GM12878 (cell line): ENCODE measurements around the gene GGACT. TPM values are rescaled to one million over a fixed set of nuclear protein-coding genes. Genes with fewer than 3 reads are reported as not detected.

Experiments
- ATAC-seq: fragments of 200-7000 bp; cut with Tn5 transposase; 3 replicates; pipeline ENCODE4 v1.9.1; 2020; ENCODE audit warnings: mild to moderate bottlenecking, moderate library complexity
- BruUV-seq: library from RNA; stranded (reverse); fragments of 400-500 nt; replicated peaks from 2 replicates; lab custom pipeline; 2021; lab: Mats Ljungman, UMichigan
- CTCF ChIA-PET: fragments of 300-600 bp; sonication (Branson Sonifier 250); formaldehyde crosslinking; extraction: SDS; loops from one replicate; lab custom pipeline; 2021; ENCODE audit warnings: inconsistent platforms; lab: Yijun Ruan, JAX
- POLR2A ChIA-PET: fragments of 350-600 bp; formaldehyde crosslinking; extraction: SDS; loops from one replicate; lab custom pipeline; 2021; ENCODE audit warnings: inconsistent platforms; lab: Charles Lee
- RAD21 ChIA-PET: fragments of 300-600 bp; sonication (Branson Sonifier 250); formaldehyde crosslinking; loops from one replicate; lab custom pipeline; 2023; ENCODE audit warnings: antibody characterized with exemption; ENCODE audit not compliant: unreplicated experiment; lab: Charles Lee
- SMC1A ChIA-PET: fragments of 300-600 bp; sonication (Branson Sonifier 250); formaldehyde crosslinking; loops from one replicate; lab custom pipeline; 2023; ENCODE audit not compliant: unreplicated experiment, uncharacterized antibody; lab: Charles Lee
- DNase-seq: peaks from one replicate; pipeline ENCODE4 v3.0.0-alpha.2; 2011; ENCODE audit warnings: low read depth, low spot score
- FAIRE-seq: peaks from 3 replicates; lab custom pipeline; 2011; peaks lifted over from hg19 to GRCh38; lab: Jason Lieb, UNC
- H2AFZ ChIP-seq: 2 replicates; pipeline ENCODE4 v1.6.0; 2011; ENCODE audit warnings: low read depth, low read length, control low read depth; ENCODE audit not compliant: control insufficient read depth
- H3K27ac ChIP-seq: 2 replicates; pipeline ENCODE4 v1.5.1; 2011; ENCODE audit warnings: control low read depth; ENCODE audit not compliant: control insufficient read depth, insufficient read depth
- H3K27me3 ChIP-seq, 2 experiments: replicated peaks in 1 of 2; 2 replicates each; pipeline versions ENCODE4 v1.6.0 to v1.6.1; 2011; ENCODE audit warnings: low read length in 1 of 2; ENCODE audit not compliant: control insufficient read depth in 2 of 2, insufficient read depth in 2 of 2
- H3K36me3 ChIP-seq, 2 experiments: 2 replicates each; pipeline ENCODE4 v1.5.1; 2011; ENCODE audit warnings: low read length in 1 of 2; ENCODE audit not compliant: control insufficient read depth in 2 of 2, insufficient read depth in 2 of 2
- H3K4me1 ChIP-seq: 2 replicates; pipeline ENCODE4 v1.6.1; 2011; ENCODE audit warnings: mild to moderate bottlenecking, low read length, moderate library complexity, mixed read lengths; ENCODE audit not compliant: control insufficient read depth, insufficient read depth
- H3K4me2 ChIP-seq: 2 replicates; pipeline ENCODE4 v1.6.0; 2011; ENCODE audit warnings: control low read depth; ENCODE audit not compliant: control insufficient read depth, insufficient read depth
- H3K4me3 ChIP-seq: fragments of 200-600 bp; sonication (generic); 2 replicates; pipeline ENCODE4 v1.5.1; 2016
- H3K79me2 ChIP-seq: 2 replicates; pipeline ENCODE4 v1.6.0; 2011; ENCODE audit warnings: low read length; ENCODE audit not compliant: control insufficient read depth, insufficient read depth
- H3K9ac ChIP-seq: 2 replicates; pipeline ENCODE4 v1.8.0; 2011; ENCODE audit warnings: low read length, control low read depth, mixed read lengths; ENCODE audit not compliant: control insufficient read depth, insufficient read depth
- H3K9me3 ChIP-seq: replicated peaks from 3 replicates; pipeline ENCODE4 v1.5.1; 2011; ENCODE audit warnings: mild to moderate bottlenecking, low read length; ENCODE audit not compliant: control insufficient read depth, insufficient read depth
- H4K20me1 ChIP-seq: 2 replicates; pipeline ENCODE4 v1.6.0; 2011; ENCODE audit not compliant: control insufficient read depth, insufficient read depth
- BCLAF1 ChIP-seq: fragments of 450-650 bp; IDR thresholded peaks from 2 replicates; pipeline ENCODE4 v1.6.1; 2017; ENCODE audit warnings: antibody characterized with exemption, mild to moderate bottlenecking, moderate library complexity
- CEBPB ChIP-seq, 2 experiments: fragments of 150-350 bp in 1 of 2; IDR thresholded peaks; 2 replicates each; pipeline ENCODE4 v1.6.1; 2012 to 2014; ENCODE audit warnings: low read depth in 2 of 2, low read length in 2 of 2, borderline replicate concordance in 1 of 2, inconsistent platforms in 1 of 2
- CHD1 ChIP-seq: IDR thresholded peaks from 2 replicates; pipeline ENCODE4 v1.6.1; 2012; ENCODE audit warnings: low read depth, low read length, improper control_type of control experiment
- CREM ChIP-seq: IDR thresholded peaks from 2 replicates; pipeline ENCODE4 v1.6.1; 2014; ENCODE audit warnings: antibody characterized with exemption, low read depth
- KLF5 ChIP-seq: fragments of 450-650 bp; IDR thresholded peaks from 2 replicates; pipeline ENCODE4 v1.6.1; 2014; ENCODE audit warnings: mild to moderate bottlenecking; ENCODE audit not compliant: partially characterized antibody
- NFXL1 ChIP-seq: fragments of 450-650 bp; IDR thresholded peaks from 2 replicates; pipeline ENCODE4 v1.6.1; 2017; ENCODE audit warnings: antibody characterized with exemption, mild to moderate bottlenecking, borderline replicate concordance
- NRF1 ChIP-seq: conservative IDR thresholded peaks from 2 replicates; pipeline ENCODE4 v1.6.1; 2011; ENCODE audit warnings: mild to moderate bottlenecking, low read depth, low read length, improper control_type of control experiment
- POLR2AphosphoS2 ChIP-seq: IDR thresholded peaks from 2 replicates; pipeline ENCODE4 v1.6.1; 2011; ENCODE audit warnings: low read depth, mild to moderate bottlenecking, low read length, improper control_type of control experiment, moderate library complexity
- RAD21 ChIP-seq: IDR thresholded peaks from 2 replicates; pipeline ENCODE4 v1.6.1; 2011; ENCODE audit warnings: mild to moderate bottlenecking, low read depth, low read length, moderate library complexity; ENCODE audit not compliant: insufficient read depth
- TAF1 ChIP-seq: IDR thresholded peaks from 2 replicates; pipeline ENCODE4 v1.6.1; 2011; ENCODE audit warnings: mild to moderate bottlenecking, low read depth, low read length, borderline replicate concordance
- WRNIP1 ChIP-seq: IDR thresholded peaks from 2 replicates; pipeline ENCODE4 v1.6.1; 2011; ENCODE audit warnings: low read depth, low read length, improper control_type of control experiment, borderline replicate concordance
- ZNF622 ChIP-seq: fragments of 450-650 bp; IDR thresholded peaks from 2 replicates; pipeline ENCODE4 v1.6.1; 2017; ENCODE audit warnings: mild to moderate bottlenecking, inconsistent platforms
- WGBS: methylation state at CpG from one replicate; pipeline ENCODE4 v1.1.6; 2016; ENCODE audit warnings: low lambda C conversion rate; ENCODE audit not compliant: insufficient replicate concordance, insufficient coverage; ENCODE audit errors: missing lambda C conversion rate; 5-methylcytosine and 5-hydroxymethylcytosine counted together
- in situ Hi-C: fragments of 300-500 bp; cut with MboI; formaldehyde crosslinking; loops from 9 replicates; pipeline ENCODE4 v1.14.3; 2018; ENCODE audit warnings: mixed read lengths
- intact Hi-C: fragments of 100-400 bp; cut with micrococcal nuclease; formaldehyde crosslinking; loops from one replicate; pipeline ENCODE4 v1.14.2; 2022; ENCODE audit not compliant: unreplicated experiment
- polyA plus RNA-seq, 11 experiments: library from polyadenylated mRNA; depleted of rRNA in 4 of 11; unstranded in 6 of 11; stranded (reverse) in 5 of 11; fragments of >200 nt; fragmentation: Nextera tagmentation in 4 of 11; fragmentation: Illumina TruSeq in 1 of 11; extraction: Ambion mirVana in 4 of 11; extraction: Trizol in 1 of 11; gene quantifications; 1 replicate in 1 of 11; 2 replicates in 10 of 11; pipeline versions ENCODE4 v1.2.1 to v1.2.3, GENCODE V29; 2011 to 2016; ENCODE audit warnings: inconsistent platforms in 2 of 11, missing spikeins in 2 of 11, low read depth in 1 of 11
- total RNA-seq, 4 experiments: library from RNA; depleted of rRNA in 3 of 4; stranded (reverse); fragments of >200 nt in 3 of 4; fragmentation: Illumina TruSeq in 1 of 4; extraction: Trizol in 1 of 4; gene quantifications; 2 replicates each; pipeline versions ENCODE4 v1.2.1 to v1.2.3, GENCODE V29; 2013 to 2021

GGACT gene
- total and polyA plus RNA-seq, 10 of the 15 experiments (the other 5 are each of a cell fraction or from before 2014, with no cell fraction given), result 0.61 to 8.8 (median 4.2) TPM

DNA sequence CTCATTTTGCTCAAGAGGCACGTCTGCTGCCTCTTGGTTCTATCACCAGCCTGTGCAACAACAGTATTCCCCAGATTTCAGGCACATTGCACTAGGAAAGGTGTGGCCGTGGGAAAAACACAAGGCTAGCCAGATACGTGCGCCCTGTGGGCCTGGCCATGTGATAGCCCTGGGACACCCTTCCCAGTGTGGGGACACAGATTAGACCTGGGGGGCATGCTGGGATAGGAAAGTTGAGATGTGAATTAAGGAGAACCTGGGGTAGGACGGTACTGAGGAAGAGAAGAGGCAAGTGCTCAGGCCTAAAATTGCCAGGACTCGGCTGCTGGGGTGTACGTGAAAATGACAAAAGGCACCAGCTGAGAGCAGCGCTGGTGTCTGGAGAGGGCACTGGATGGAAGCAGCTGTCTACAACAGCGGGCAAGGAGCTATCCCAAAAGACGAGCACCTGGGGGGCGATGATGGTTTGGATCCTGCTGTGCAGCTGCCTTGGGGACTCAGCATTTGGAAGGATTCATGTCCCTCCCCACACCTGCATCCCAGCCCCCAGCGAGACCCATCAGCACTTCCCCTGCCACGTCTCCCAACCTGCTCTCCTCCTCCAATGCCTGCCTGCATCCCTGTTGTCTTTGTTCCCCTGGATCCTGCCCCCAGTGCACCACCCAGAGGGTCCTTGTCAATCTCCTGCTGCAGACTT, 54.3 kb downstream of the GGACT start:
- no peaks in the 10 kb centered on the region for H3K4me1 ChIP-seq
- BruUV-seq, result no TSS peak
- intact Hi-C loops, result no loop called here

More for the DNA sequence above, 54.3 kb downstream of the GGACT start:
- Histone ChIP-seq H3K36me3 (no peaks in the 10 kb centered on the region; a peak in 1 of 4 replicates), H3K9ac (no peak overlapping the region), H2AFZ (no peak overlapping the region), H3K79me2 (no peaks in the 10 kb centered on the region), H3K27me3 (no peaks in the 10 kb centered on the region), H3K9me3 (no peaks in the 10 kb centered on the region), H4K20me1 (no peaks in the 10 kb centered on the region), H3K27ac (no peak overlapping the region), H3K4me3 (no peak overlapping the region), H3K4me2 (no peak overlapping the region)
- in situ Hi-C loops, result no loop called here
- ChIA-PET RAD21 (no interaction called here), POLR2A (interaction anchor here (0.6 kb wide), 1 partner anchor 280 kb away, joined by 3 read pairs; no protein-coding TSS in a partner anchor), SMC1A (no interaction called here), CTCF (interaction anchor here (0.5 kb wide), 1 partner anchor 212 kb away, joined by 5 read pairs; no protein-coding TSS in a partner anchor)
- DNase-seq, result no peak
- ATAC-seq, result no peak
- WGBS, result 91% methylated on average over 13 of the region's 13 CpGs
- no peak for FAIRE-seq
- no peak for TF ChIP-seq NRF1
- no peak for TF ChIP-seq KLF5
- no peak for TF ChIP-seq POLR2AphosphoS2
- no peak for TF ChIP-seq CHD1
- no peak for TF ChIP-seq RAD21
- TF ChIP-seq CREM, result no peak
- no peak for TF ChIP-seq CEBPB (IDR thresholded peaks at IDR 0.05; ENCODE audit: borderline replicate concordance in 1 of 2, low read depth in 2 of 2, low read length in 2 of 2)
- TF ChIP-seq NFXL1, result no peak
- no peak for TF ChIP-seq BCLAF1
- TF ChIP-seq WRNIP1, result no peak
- no peak for TF ChIP-seq TAF1
- no peak for TF ChIP-seq ZNF622
